Thyroid gland (tissue), 4 donors: Measurements from ENCODE around the gene ANP32A.

Experiments
- CTCF ChIP-seq, 6 experiments: fragments of 200-600 bp in 3 of 6; fragments of 450-650 bp in 3 of 6; sonication (generic) in 3 of 6; IDR thresholded peaks; one replicate each; pipeline ENCODE4 v1.5.1; 2016 to 2019; ENCODE audit warnings: antibody characterized with exemption in 6 of 6, mild to moderate bottlenecking in 2 of 6, inconsistent platforms in 1 of 6, moderate library complexity in 1 of 6
- POLR2A ChIP-seq, 2 donors: fragments of 450-650 bp; IDR thresholded peaks; one replicate each; pipeline ENCODE4 v1.6.1; 2017; ENCODE audit warnings: antibody characterized with exemption in 2 of 2, mild to moderate bottlenecking in 2 of 2, moderate library complexity in 1 of 2

GRCh38 chr15:68849497-68849896 is 28.8 kb upstream of the ANP32A start:
- TF ChIP-seq CTCF (IDR thresholded peaks at IDR 0.05), result no peak
- TF ChIP-seq POLR2A (IDR thresholded peaks at IDR 0.05), result no peak
